Retinal pigment epithelial cell (primary cell): ENCODE measurements around the gene SAFB.

ENCODE experiments used
- DNase-seq: peaks from one replicate; pipeline ENCODE4 v3.0.0-alpha.2; 2010; ENCODE audit warnings: low read depth
- H3K4me3 ChIP-seq: 2 replicates; pipeline ENCODE4 v1.5.1; 2011; ENCODE audit warnings: mild to moderate bottlenecking, low read length, control low read depth, moderate library complexity
- CTCF ChIP-seq: conservative IDR thresholded peaks from 2 replicates; pipeline ENCODE4 v1.5.1; 2011; ENCODE audit warnings: low read depth, low read length, control low read depth, inconsistent platforms

Gene SAFB

GRCh38 chr19:5621311-5621944 lies 1.5 kb upstream of the SAFB start:
- no peak for TF ChIP-seq CTCF
- DNase-seq, result no peak

DNA sequence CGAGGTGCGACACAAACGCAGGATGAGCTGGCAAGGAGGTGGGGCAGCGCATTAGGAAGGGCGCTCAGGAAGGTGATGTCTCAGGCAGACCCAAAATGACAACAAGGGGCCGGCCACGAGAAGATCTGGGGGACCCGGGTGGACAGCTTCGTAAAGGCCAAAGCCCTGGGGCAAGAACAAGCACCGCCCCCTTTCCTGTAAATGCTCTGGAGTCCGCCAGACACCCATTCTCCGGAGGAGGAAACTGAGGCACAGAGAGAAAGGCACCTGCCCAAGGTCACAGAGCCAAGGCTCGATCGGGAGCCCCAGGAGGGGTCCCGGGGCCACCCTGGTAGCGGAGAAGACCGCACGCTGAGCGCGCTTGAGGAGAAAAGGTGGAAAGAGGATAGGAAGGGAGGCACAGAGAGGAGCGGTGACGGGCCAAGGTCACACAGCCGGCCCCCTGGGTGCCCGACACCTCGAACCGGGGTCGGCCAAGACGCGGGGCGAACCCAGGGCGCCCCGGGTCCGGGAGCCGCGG lies 878 bp upstream of the SAFB start:
- TF ChIP-seq CTCF, result no peak
- DNase-seq, result no peak
- H3K4me3 ChIP-seq, result peak overlapping the region; percentile 99

More at GRCh38 chr19:5621311-5621944, 1.5 kb upstream of the SAFB start:
- H3K4me3 ChIP-seq, result peak overlapping the region; percentile 99

DNA sequence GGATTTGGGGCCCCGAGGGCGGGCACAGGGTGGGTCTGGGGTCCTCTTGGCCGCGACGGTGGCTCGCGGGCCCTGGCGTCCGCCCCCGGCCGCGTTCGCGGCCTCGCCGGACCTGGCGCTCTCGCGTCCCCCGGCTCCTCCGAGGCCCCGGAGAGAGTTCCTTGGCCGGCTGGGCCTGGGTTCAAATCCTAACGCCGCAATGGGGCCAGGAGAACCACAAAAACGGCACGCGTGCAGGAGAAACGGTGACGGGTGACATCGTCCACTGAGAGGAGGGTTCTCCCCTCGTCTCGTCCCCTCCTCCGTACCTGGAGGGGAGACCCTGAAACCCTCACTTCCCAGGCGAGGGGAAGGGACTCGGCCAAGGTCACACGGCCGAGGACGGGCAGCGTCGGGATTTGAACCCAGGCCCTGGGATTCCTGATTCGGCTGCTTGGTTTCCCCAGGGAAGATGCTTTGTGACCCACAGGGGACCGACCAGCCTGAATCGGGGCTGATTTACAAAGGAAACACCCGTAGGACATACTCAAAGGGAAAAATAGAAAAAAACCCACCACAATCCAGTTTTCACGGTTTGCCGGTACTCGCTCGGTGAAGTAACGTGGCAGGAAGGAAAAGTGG lies 624 bp downstream of the SAFB start:
- H3K4me3 ChIP-seq, result peak overlapping the region; percentile 99
- DNase-seq, result no peak
- no peak for TF ChIP-seq CTCF

DNA sequence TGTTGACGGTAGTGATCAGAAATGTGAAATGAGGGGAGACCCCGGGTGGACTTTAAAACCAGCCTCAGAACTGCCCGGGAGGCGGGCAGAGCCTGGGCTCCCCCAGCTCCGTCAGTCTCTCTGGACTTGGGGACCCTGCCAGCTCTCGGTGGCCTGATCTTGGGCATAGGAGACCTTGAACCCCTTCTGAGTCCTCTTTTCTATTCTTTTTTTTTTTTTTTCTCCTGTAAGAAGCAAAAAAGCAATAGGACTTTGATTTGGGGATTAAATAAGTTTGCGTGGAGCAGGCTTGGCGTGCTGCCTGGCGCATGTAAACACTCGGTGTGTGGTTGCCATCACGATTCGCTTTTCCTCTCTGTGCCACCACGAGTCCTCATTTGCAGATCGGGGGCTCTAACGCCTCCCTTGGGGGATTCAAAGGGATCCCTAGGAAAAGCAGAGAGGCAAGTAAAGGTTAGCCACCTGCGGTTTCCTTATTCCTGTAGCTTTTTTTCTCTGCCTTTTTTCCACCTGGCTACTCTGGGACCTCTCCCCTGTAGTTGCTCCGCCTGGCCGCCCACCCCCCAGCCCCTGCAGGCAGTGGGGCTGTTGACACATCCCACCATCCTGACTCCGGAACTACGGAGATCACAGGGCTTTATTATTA lies 1.3 kb downstream of the SAFB start:
- H3K4me3 ChIP-seq, result peak overlapping the region; percentile 99
- TF ChIP-seq CTCF, result no peak
- DNase-seq, result peak; percentile 33

DNA sequence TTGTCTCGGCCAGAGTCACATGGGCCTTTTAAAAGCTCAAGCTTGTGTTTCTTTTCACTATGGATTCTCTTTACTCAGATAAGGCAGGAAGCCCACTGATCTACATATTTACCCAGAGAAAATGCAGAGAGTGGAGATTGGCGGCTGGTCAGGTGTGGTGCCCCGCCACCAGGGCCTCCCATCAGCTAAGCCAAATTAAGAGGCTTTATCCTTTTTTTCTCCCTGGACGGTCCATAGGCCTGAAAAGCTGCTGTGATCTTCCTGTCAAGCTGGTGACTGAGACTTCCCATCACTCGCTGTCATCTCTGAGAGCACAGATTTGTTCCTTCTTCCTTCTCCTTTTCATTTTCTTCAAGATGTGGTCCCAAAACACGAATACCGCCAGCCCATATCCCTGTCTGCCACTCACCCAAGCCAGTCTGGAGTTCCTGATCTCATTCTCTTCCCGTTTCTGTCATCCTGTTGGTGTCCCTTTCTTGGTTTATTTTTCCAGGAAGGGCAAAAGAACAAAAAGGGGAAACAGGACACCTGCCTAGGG lies 1.9 kb downstream of the SAFB start:
- H3K4me3 ChIP-seq, result peak overlapping the region; percentile 99
- DNase-seq, result no peak
- TF ChIP-seq CTCF, result no peak

GRCh38 chr19:5625641-5626040 lies 2.8 kb downstream of the SAFB start:
- TF ChIP-seq CTCF, result no peak
- DNase-seq, result no peak
- H3K4me3 ChIP-seq, result no peak overlapping the region
